GM13977 (cell line): ENCODE data around the gene SYNE1.
"Not testable (repeated sequence)": the region's sequence is repeated elsewhere in the genome, so short reads cannot be mapped to it uniquely, and the experiment has no call there.

Source experiments
- DNase-seq: peaks from one replicate; pipeline ENCODE4 v3.0.0; 2012; ENCODE audit warnings: low spot score
- in situ Hi-C: fragments of 300-500 bp; cut with MboI; formaldehyde crosslinking; loops from one replicate; pipeline ENCODE4 v1.12.0; 2022; ENCODE audit warnings: low sequenced_read_pairs, low pct_unique_long_range_greater_than_20kb, mixed read lengths, inconsistent platforms; ENCODE audit not compliant: unreplicated experiment
- TF ChIP-seq, protein P1 (sequence below): IDR thresholded peaks from 2 replicates; pipeline ENCODE4 v1.5.1; 2012; ENCODE audit warnings: mild to moderate bottlenecking, control low read depth; ENCODE audit not compliant: insufficient read depth; ENCODE audit errors: extremely low read depth, missing control alignments

The SYNE1 gene

DNA sequence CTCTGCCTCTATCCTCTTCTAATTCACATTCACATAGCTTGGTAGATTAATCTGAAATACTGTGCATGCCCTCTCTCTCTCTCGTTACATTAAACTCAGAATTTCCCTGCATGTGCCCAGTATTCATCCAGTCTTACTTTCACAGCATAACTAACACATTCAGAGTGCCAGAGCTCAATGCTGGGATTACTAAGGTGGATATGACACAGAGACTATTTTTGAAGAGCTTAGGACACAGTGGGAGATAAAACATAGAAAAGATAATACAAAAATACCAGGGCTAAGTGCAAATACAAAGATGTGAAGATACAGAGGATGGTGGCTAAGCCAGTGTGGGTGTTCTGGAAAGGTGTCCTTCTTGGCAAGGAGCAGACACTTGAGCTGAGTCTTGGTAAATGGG, 6.3 kb downstream of the SYNE1 start:
- in situ Hi-C loops, result no loop called here
- DNase-seq, result no peak
- TF ChIP-seq, protein P1, sequence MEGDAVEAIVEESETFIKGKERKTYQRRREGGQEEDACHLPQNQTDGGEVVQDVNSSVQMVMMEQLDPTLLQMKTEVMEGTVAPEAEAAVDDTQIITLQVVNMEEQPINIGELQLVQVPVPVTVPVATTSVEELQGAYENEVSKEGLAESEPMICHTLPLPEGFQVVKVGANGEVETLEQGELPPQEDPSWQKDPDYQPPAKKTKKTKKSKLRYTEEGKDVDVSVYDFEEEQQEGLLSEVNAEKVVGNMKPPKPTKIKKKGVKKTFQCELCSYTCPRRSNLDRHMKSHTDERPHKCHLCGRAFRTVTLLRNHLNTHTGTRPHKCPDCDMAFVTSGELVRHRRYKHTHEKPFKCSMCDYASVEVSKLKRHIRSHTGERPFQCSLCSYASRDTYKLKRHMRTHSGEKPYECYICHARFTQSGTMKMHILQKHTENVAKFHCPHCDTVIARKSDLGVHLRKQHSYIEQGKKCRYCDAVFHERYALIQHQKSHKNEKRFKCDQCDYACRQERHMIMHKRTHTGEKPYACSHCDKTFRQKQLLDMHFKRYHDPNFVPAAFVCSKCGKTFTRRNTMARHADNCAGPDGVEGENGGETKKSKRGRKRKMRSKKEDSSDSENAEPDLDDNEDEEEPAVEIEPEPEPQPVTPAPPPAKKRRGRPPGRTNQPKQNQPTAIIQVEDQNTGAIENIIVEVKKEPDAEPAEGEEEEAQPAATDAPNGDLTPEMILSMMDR, result no peak

DNA sequence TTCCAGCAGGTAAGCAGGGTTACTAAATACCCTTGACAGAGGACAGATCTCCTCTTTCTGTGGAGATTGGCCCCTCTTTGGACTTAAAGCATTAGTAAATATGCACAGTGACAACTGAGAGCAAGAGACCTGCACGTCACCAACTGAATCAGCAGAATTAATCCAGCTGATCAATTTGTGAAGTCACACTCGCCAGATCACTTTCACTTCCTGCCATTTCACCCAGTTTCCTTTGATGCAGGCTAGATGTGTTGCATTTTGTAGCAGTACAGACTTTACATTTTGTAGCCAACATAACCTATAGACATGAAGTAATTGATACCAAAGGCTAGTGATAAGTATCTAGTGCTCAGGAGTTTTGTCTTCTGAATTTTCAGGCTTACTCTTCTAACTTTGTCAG, 11.9 kb downstream of the SYNE1 start:
- in situ Hi-C loops, result no loop called here
- DNase-seq, result no peak
- TF ChIP-seq, protein P1, result no peak

DNA sequence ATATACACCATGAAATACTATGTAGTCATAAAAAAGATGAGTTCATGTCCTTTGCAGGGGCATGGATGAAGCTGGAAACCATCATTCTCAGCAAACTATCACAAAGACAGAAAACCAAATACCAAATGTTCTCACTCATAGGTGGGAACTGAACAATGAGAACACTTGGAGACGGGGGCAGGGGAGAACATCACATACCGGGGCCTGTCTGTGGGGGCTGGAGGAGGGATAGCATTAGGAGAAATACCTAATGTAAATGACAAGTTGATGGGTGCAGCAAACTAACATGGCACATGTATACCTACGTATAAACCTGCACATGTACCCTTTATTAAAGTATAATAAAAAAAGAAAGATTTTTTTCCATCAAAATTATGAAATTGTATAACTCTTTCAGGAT, 22.4 kb downstream of the SYNE1 start:
- DNase-seq, in situ Hi-C loops: not testable (repeated sequence)

DNA sequence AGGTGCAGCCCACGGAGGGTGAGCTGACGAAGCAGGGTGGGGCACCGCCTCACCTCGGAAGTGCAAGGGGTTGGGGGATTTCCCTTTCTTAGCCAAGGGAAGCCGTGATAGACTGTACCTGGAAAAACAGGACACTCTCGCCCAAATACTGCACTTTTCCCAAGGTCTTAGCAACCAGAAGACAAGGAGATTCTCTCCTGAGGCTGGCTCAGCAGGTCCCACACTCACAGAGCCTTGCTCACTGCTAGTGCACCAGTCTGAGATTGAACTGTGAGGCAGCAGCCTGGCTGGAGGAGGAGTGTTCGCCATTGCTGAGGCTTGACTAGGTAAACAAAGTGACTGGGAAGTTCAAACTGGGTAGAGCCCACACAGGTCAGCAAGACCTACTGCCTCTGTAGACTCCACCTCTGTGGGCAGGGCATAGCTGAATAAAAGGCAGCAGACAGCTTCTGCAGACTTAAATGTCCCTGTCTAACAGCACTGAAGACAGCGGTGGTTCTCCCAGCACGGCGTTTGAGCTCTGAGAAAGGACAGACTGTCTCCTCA, 28.0 kb downstream of the SYNE1 start:
- no peak for DNase-seq
- TF ChIP-seq, protein P1, result no peak
- in situ Hi-C loops, result no loop called here

DNA sequence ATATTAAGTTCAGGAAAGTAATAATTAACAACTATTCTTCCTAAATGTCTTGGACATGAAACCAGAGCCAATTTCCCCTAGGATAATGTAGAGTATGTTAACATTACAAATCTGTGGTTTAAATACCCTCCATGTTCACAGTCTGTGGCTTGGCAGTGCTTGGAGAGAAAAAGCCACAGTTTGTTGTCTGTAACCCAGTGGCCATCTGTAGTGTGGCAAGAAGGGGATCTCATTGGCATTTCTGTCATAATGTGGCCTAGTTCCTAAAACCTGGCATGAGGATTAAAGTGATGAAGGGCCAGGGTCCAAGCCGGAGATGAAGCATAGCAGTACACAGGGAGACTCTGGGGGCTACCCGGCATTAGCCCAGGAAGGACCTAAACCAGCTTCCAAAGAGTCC, 31.2 kb downstream of the SYNE1 start:
- DNase-seq, result no peak
- in situ Hi-C loops, result no loop called here
- TF ChIP-seq, protein P1, result no peak

DNA sequence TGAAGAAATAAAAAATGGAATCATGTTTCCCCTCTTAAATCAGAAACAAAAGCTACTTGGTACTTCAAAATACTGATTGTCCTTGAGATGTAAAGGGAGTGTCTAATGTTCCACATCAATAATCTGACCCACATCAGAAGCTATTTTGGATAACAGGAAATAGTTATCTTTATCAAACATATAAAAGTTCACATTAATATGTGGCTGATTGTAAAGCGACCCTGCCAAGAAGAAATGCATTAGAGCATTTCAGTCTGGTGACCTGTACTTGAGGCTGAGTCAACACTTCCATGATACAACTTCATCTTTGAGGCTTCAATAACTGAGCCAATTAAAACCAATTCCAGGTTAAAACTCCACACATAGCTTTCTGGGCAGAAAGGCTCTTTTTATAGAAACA, 31.8 kb downstream of the SYNE1 start:
- no peak for DNase-seq
- in situ Hi-C loops, result no loop called here
- TF ChIP-seq, protein P1, result no peak

DNA sequence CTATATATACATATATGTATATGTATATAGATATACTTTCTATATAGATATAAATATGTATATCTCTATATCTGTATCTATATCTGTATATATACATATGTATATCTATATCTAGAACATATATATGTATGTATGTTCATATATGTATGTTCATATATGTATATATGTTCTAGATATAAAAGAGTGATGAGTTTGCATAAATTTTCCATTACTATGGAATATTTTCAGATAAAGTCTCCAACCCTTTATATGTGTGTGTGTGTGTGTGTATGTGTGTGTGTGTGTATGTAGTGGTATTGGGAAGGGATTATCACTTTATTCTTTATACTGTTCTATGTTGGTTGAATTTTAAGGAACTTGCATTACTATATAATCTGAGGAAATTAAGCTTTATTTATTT, 33.3 kb downstream of the SYNE1 start:
- TF ChIP-seq, protein P1, result no peak
- in situ Hi-C loops, result no loop called here
- no peak for DNase-seq
